ENCODE data around the gene MMD2.

GRCh38 chr7:4883372-4884144 is 75.4 kb downstream of the MMD2 start, which contains the start of gene RADIL:
- peak; percentile 77 to 88 (median 81) for TF ChIP-seq CTCF (IDR thresholded peaks at IDR 0.05)
- peak in 1 of 2 donors; percentile 36 for TF ChIP-seq POLR2AphosphoS5 (IDR thresholded peaks at IDR 0.05)
- TF ChIP-seq POLR2A (IDR thresholded peaks at IDR 0.05; ENCODE audit: low read depth): no peak
- no peak for TF ChIP-seq EP300 (IDR thresholded peaks at IDR 0.05)
